Smooth muscle cell (in vitro differentiated cells): Measurements from ENCODE around the gene NPDC1. TPM values are rescaled to one million over a fixed set of nuclear protein-coding genes. Genes with fewer than 3 reads are reported as not detected.

Experiments
- DNase-seq: peaks from one replicate; lab custom pipeline; 2025; ENCODE audit not compliant: unreplicated experiment; lab: John Stamatoyannopoulos, UW
- H2AFZ ChIP-seq: fragments of 200-600 bp; sonication (generic); 2 replicates; pipeline ENCODE4 v1.6.0; 2016; ENCODE audit warnings: antibody characterized with exemption, low read depth, mild to moderate bottlenecking
- H3F3A ChIP-seq: fragments of 200-600 bp; sonication (generic); 2 replicates; pipeline ENCODE4 v1.6.0; 2017; ENCODE audit warnings: antibody characterized with exemption, low read depth
- H3K27ac ChIP-seq: fragments of 200-600 bp; sonication (generic); 2 replicates; pipeline ENCODE4 v1.5.1; 2016; ENCODE audit warnings: low read depth, mild to moderate bottlenecking
- H3K27me3 ChIP-seq: fragments of 200-600 bp; sonication (generic); 2 replicates; pipeline ENCODE4 v1.6.1; 2016; ENCODE audit warnings: low read depth, mild to moderate bottlenecking
- H3K36me3 ChIP-seq: fragments of 200-600 bp; sonication (generic); 2 replicates; pipeline ENCODE4 v1.5.1; 2016; ENCODE audit warnings: low read depth
- H3K4me1 ChIP-seq: fragments of 200-600 bp; sonication (generic); 2 replicates; pipeline ENCODE4 v1.5.1; 2016; ENCODE audit warnings: low read depth
- H3K4me2 ChIP-seq: fragments of 200-600 bp; sonication (generic); 2 replicates; pipeline ENCODE4 v1.6.0; 2016; ENCODE audit warnings: mild to moderate bottlenecking
- H3K4me3 ChIP-seq: fragments of 200-600 bp; sonication (generic); 2 replicates; pipeline ENCODE4 v1.5.1; 2016; ENCODE audit warnings: mild to moderate bottlenecking
- H3K79me2 ChIP-seq: fragments of 200-600 bp; sonication (generic); 2 replicates; pipeline ENCODE4 v1.6.0; 2016; ENCODE audit warnings: low read depth, mild to moderate bottlenecking
- H3K9ac ChIP-seq: fragments of 200-600 bp; sonication (generic); 2 replicates; pipeline ENCODE4 v1.6.0; 2016; ENCODE audit warnings: low read depth
- H3K9me3 ChIP-seq: fragments of 200-600 bp; sonication (generic); replicated peaks from 2 replicates; pipeline ENCODE4 v1.5.1; 2016; ENCODE audit warnings: low read depth
- H4K20me1 ChIP-seq: fragments of 200-600 bp; sonication (generic); 2 replicates; pipeline ENCODE4 v1.6.0; 2016; ENCODE audit warnings: low read depth
- WGBS: methylation state at CpG from one replicate; pipeline ENCODE4 v1.1.7; 2016; ENCODE audit warnings: low lambda C conversion rate; 5-methylcytosine and 5-hydroxymethylcytosine counted together
- polyA plus RNA-seq: library from polyadenylated mRNA; unstranded; fragments of >200 nt; fragmentation: Nextera tagmentation; extraction: Ambion mirVana; gene quantifications from 2 replicates; pipeline ENCODE4 v1.2.1, GENCODE V29; 2016
- total RNA-seq: library from RNA; depleted of rRNA; stranded (reverse); fragments of >200 nt; gene quantifications from 2 replicates; pipeline ENCODE4 v1.2.3, GENCODE V29; 2014
- TF ChIP-seq, protein P1 (sequence below): fragments of 200-600 bp; sonication (generic); IDR thresholded peaks from 2 replicates; pipeline ENCODE4 v1.5.1; 2017; ENCODE audit warnings: borderline replicate concordance, mild to moderate bottlenecking, antibody characterized with exemption; ENCODE audit not compliant: insufficient read depth, poor library complexity, severe bottlenecking

NPDC1 gene
- total and polyA plus RNA-seq, 2 experiments from 2014 or later = 9.9 to 19.3 TPM

DNA sequence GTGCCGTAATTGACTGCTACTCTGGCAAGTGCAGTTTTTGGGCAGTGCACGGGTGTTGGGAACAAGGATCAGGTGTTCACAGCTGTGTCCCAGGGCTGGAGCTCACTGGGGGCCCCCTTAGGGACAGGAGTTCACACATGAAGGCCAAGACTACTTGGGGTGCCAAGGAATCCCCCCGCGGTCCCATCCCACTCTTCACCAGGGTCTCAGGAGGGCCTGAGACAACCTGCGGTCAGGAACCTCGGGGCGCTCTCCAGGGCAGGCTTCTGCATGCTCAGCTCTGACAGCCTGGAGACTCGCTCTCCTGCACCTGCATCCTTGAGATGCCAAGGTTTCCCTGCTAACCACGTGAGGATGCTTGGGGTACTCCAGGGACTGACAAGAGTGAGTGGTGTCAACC is 38.5 kb upstream of the NPDC1 start:
- no peak overlapping the region for H2AFZ ChIP-seq
- H4K20me1 ChIP-seq = peaks cover 14% of the 10 kb centered on the region
- no peak for DNase-seq
- H3K4me2 ChIP-seq = peak overlapping the region; percentile 19
- no peaks in the 10 kb centered on the region for H3K9me3 ChIP-seq
- H3K27ac ChIP-seq = peak overlapping the region; percentile 83
- TF ChIP-seq, protein P1, sequence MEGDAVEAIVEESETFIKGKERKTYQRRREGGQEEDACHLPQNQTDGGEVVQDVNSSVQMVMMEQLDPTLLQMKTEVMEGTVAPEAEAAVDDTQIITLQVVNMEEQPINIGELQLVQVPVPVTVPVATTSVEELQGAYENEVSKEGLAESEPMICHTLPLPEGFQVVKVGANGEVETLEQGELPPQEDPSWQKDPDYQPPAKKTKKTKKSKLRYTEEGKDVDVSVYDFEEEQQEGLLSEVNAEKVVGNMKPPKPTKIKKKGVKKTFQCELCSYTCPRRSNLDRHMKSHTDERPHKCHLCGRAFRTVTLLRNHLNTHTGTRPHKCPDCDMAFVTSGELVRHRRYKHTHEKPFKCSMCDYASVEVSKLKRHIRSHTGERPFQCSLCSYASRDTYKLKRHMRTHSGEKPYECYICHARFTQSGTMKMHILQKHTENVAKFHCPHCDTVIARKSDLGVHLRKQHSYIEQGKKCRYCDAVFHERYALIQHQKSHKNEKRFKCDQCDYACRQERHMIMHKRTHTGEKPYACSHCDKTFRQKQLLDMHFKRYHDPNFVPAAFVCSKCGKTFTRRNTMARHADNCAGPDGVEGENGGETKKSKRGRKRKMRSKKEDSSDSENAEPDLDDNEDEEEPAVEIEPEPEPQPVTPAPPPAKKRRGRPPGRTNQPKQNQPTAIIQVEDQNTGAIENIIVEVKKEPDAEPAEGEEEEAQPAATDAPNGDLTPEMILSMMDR = no peak
- H3K79me2 ChIP-seq = peaks cover 16% of the 10 kb centered on the region
- H3K27me3 ChIP-seq = no peaks in the 10 kb centered on the region
- peaks cover 20% of the 10 kb centered on the region for H3K4me1 ChIP-seq
- H3K9ac ChIP-seq = no peak overlapping the region
- no peak overlapping the region for H3K4me3 ChIP-seq
- 83% methylated on average over 9 of the region's 9 CpGs for WGBS
- H3K36me3 ChIP-seq = no peaks in the 10 kb centered on the region
- H3F3A ChIP-seq = peaks cover 29% of the 10 kb centered on the region

DNA sequence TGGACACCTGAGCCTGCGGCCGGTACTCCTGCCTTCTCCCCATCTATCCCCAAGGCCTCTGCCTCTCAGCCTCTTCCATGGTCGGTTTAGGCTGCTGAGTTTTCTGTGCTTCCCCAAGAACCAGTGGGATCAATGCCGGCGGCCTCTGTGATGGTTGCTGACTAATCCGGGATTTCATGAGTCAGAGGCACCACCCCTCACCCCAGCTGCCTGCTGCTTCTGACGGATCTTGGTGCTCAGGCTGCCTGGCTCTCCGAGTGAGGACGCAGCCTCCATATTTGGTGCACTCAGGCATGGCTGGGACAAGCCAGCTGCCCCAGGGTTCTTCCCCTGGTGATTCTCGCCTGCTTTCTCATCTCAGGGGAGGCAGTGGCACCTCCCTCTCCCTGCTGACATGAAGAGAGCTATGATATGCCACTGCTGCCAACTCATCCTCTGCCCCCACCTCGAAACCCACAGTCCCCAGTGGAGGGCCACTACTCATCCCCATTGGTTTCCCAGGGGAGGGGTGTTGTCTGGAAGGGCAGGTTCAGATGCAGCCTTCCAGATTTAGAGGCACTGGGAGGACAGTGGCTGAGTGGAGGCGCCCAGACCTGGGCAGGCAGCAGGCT is 37.5 kb upstream of the NPDC1 start:
- peak; percentile 70 for DNase-seq
- TF ChIP-seq, protein P1 = no peak
- H3K27me3 ChIP-seq = no peaks in the 10 kb centered on the region
- peaks cover 29% of the 10 kb centered on the region for H3F3A ChIP-seq
- H3K4me3 ChIP-seq = no peak overlapping the region
- H3K27ac ChIP-seq = peak overlapping the region; percentile 83
- peaks cover 10% of the 10 kb centered on the region for H3K79me2 ChIP-seq
- no peaks in the 10 kb centered on the region for H3K9me3 ChIP-seq
- no peaks in the 10 kb centered on the region for H3K36me3 ChIP-seq
- no peak overlapping the region for H3K9ac ChIP-seq
- peaks cover 25% of the 10 kb centered on the region for H4K20me1 ChIP-seq
- 18% methylated on average over 12 of the region's 12 CpGs for WGBS
- peaks cover 22% of the 10 kb centered on the region for H3K4me1 ChIP-seq
- no peak overlapping the region for H2AFZ ChIP-seq
- H3K4me2 ChIP-seq = peak overlapping the region; percentile 59

GRCh38 chr9:137082925-137083290 is 36.9 kb upstream of the NPDC1 start:
- H3K4me1 ChIP-seq = peaks cover 22% of the 10 kb centered on the region
- H3K4me2 ChIP-seq = peak overlapping the region; percentile 59
- peaks cover 4% of the 10 kb centered on the region for H3K79me2 ChIP-seq
- TF ChIP-seq, protein P1 = no peak
- no peak for DNase-seq
- H2AFZ ChIP-seq = no peak overlapping the region
- 72% methylated on average over 8 of the region's 8 CpGs for WGBS
- H3K9me3 ChIP-seq = no peaks in the 10 kb centered on the region
- H3K27ac ChIP-seq = peak overlapping the region; percentile 83
- no peaks in the 10 kb centered on the region for H3K27me3 ChIP-seq
- H3F3A ChIP-seq = peaks cover 29% of the 10 kb centered on the region
- H3K9ac ChIP-seq = peak overlapping the region; percentile 7
- H4K20me1 ChIP-seq = peaks cover 30% of the 10 kb centered on the region
- no peaks in the 10 kb centered on the region for H3K36me3 ChIP-seq
- no peak overlapping the region for H3K4me3 ChIP-seq
